GM10248 (cell line): Measurements from ENCODE around the gene ECSIT.

Source experiments
- CTCF ChIA-PET: fragments of 300-600 bp; sonication (Branson Sonifier 250); formaldehyde crosslinking; extraction: SDS; loops from one replicate; lab custom pipeline; 2021; ENCODE audit warnings: antibody characterized with exemption; lab: Yijun Ruan, JAX
- POLR2A ChIA-PET: fragments of 350-650 bp; sonication (Branson Sonifier 250); formaldehyde crosslinking; extraction: SDS; loops from one replicate; lab custom pipeline; 2020; ENCODE audit warnings: antibody characterized with exemption; lab: Yijun Ruan, JAX
- DNase-seq: peaks from one replicate; pipeline ENCODE4 v3.0.0; 2012; ENCODE audit errors: extremely low spot score
- TF ChIP-seq, protein P1 (sequence below): IDR thresholded peaks from 2 replicates; pipeline ENCODE4 v1.5.1; 2012; ENCODE audit warnings: mild to moderate bottlenecking, low read depth; ENCODE audit errors: extremely low read depth, missing control alignments, control extremely low read depth

Gene ECSIT

DNA sequence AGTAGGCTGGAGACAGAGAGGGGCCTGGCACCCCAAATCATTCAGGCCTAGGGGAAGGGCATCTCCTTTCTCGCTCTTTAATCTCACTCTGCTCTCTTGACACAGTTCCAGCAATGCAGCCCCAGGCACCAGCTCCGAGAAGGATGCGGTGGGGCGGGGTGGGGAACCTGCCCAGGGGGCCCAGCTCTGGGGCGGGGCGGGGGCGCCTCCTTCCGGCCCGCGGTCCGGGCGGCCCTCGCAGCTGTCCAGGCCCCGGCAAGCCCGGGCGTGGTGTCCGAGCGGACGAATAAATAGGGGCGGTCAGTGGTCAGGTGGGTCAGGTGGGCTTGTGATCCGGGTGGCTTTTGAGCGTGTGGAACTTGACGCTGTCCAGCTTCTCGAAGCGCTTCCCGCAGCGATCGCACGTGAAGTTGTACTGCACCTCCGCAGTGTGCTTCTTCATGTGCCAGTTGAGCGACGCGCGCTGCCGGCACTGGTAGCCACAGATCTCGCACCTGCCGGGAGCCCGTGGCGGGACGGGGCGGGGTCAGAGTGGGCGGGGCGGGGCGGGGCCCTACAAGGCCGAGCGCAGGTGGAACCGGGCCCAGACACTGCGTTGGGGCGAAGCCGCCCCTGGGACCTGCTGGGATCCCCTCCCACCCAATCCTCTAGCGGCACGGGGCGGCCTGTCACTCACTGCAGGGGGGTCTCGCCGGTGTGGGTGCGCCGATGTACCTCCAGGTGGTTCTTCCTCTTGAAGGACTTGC lies 45.4 kb downstream of the ECSIT start:
- POLR2A ChIA-PET = no interaction called here
- CTCF ChIA-PET = interaction anchor here (0.8 to 3.9 kb wide), 47 partner anchors 9 to 542 kb away, joined by 3 to 40 read pairs (median 6); partner anchors contain the start of genes CCDC159, ECSIT, ELOF1 and EPOR
- no peak for DNase-seq
- TF ChIP-seq, protein P1, sequence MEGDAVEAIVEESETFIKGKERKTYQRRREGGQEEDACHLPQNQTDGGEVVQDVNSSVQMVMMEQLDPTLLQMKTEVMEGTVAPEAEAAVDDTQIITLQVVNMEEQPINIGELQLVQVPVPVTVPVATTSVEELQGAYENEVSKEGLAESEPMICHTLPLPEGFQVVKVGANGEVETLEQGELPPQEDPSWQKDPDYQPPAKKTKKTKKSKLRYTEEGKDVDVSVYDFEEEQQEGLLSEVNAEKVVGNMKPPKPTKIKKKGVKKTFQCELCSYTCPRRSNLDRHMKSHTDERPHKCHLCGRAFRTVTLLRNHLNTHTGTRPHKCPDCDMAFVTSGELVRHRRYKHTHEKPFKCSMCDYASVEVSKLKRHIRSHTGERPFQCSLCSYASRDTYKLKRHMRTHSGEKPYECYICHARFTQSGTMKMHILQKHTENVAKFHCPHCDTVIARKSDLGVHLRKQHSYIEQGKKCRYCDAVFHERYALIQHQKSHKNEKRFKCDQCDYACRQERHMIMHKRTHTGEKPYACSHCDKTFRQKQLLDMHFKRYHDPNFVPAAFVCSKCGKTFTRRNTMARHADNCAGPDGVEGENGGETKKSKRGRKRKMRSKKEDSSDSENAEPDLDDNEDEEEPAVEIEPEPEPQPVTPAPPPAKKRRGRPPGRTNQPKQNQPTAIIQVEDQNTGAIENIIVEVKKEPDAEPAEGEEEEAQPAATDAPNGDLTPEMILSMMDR = no peak

DNA sequence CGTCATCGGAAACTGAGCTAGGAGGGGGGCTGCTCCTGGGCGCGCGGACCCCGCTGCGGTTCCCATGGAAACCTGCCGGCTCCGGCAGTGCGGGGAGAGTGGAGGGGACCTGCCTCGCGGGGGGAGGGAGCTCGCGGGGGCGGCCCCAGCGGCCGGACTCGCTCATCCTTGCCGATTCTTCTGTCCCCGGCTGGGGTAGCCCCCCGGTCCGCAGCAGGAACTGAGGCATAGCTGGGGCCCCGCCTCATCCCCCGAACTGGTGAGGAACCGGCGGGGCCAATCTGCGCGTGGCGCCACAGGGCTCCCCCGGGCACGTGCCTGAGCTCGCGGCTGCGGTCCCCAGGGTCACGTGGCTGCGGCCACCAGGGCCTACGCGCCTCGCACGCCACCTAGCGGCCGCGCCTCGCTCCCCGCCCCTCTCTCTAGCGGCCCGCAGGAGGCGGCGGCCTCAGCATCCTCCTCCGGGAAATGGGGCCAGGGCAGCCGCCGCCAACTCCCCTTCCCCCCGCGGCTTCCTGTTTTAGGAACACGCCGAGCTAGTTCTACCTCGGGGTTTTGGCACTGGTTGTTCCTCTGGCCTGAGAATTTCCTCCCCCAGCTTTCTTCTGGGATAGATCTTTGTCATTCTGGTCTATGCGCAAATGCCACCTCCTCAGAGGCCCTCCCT lies 46.4 kb downstream of the ECSIT start:
- ChIA-PET POLR2A (interaction anchor here (0.5 to 1.2 kb wide), 5 partner anchors 24 to 364 kb away, joined by 3 to 4 read pairs (median 4); no protein-coding TSS in a partner anchor), CTCF (interaction anchor here (0.6 to 3.9 kb wide), 72 partner anchors 9 to 546 kb away, joined by 3 to 40 read pairs (median 5); partner anchors contain the start of genes CCDC159, ECSIT, ELOF1 and EPOR)

DNA sequence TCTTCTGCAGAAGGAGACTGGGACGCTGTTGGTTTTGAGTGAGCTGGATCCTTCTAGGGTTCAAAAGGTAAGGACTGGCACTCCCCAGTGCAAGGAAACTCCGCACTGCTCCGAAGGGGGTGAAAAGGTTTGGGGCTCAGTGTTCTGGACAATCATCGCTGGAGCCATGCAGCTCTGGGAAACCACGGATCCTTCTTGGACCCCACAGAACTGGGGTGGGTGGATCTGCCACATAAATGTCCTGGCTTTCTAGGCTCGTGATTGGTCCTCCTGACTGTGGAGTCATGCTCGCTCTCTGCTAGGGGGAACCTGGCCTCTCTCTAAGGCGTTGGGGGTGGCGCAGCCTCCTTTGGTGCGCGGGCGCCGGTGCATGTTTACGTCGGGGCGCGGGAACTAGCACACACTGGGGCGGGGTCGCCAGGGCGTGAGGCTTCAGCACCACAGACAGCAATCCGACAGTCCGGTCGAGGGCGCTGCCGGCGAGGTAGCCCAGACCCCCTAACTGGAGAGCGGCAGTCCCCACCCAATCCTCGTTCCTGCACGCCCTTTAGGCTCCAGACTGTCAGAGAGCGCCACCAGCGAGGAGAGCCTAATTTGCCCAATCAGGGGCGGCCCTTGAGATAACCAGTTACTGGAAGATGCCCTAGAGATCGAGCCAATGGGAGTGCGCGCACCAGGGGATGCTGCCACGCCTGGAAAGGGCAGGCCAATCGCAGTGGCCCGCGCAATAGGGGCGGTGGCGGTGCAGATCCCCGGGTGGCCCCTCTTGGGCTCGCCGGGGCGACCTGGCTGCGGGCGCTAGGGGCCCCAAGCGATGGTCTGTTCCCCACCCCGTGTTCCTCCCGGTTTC lies 47.2 kb downstream of the ECSIT start:
- POLR2A ChIA-PET = interaction anchor here (0.7 to 1.2 kb wide), 2 partner anchors 29 to 101 kb away, joined by 3 to 4 read pairs; no protein-coding TSS in a partner anchor
- TF ChIP-seq, protein P1 = no peak
- DNase-seq = peak; percentile 91
- CTCF ChIA-PET = interaction anchor here (0.6 to 3.9 kb wide), 71 partner anchors 8 to 545 kb away, joined by 3 to 40 read pairs (median 5); partner anchors contain the start of genes CCDC159, ECSIT, ELOF1 and EPOR

More for the DNA sequence above, 46.4 kb downstream of the ECSIT start:
- peak; percentile 93 for DNase-seq
- TF ChIP-seq, protein P1 = peak; percentile 96

DNA sequence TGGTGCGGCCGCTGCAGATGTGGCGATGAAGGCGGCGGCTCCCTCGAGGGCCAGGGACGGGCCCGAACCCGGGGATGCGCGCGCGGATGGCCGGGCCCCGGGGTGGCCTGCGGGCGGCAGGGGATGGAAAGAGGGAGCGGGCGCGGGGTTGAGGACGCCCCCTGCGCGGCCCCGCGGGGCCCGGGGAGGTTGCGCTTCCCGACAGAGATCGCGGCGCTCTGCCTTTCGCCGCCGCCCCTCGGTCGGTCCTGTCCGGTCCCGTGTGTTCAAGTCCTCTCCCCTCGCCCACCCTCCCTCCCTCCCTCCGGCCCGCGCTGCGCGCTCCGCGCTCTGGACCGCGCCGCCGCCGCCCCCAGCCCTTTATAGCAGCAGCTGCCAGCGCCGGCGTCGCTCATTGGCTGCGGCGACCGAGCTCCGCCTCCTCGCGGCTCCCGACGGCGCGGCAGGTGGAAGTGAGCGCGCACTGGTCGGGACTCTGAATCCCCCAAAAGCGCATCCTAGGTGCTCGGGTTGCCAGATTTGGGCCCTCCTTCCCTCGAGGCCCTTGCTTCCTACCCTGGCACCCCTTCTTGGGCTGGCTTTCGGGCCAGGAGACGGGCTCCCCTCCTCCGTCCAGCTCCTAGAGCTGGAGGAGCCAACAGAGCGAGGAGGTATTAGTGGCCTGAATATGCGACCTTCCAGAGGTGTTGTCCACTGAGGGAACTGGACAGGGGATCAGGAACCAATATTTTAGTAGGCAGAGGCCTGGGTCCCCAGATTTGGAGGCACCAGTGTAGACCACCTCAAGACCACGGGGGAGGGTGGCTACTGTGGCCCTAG lies 48.0 kb downstream of the ECSIT start, which contains the start of gene ELAVL3:
Gene ELAVL3, minus strand, starts transcription at position 332 of the 819 bp plus-strand sequence. CDS start 438 bp downstream, outside the sequence.
- no peak for DNase-seq

More for the DNA sequence above, 48.0 kb downstream of the ECSIT start, which contains the start of gene ELAVL3:
- TF ChIP-seq, protein P1 = no peak
- ChIA-PET POLR2A (no interaction called here), CTCF (interaction anchor here (1.2 to 3.9 kb wide), 5 partner anchors 12 to 190 kb away, joined by 3 to 28 read pairs (median 20); partner anchors contain the start of genes ODAD3 and PRKCSH)
